Right lobe of liver (tissue), 6 donors: ENCODE results near the gene STK24. TPM values are rescaled to one million over a fixed set of nuclear protein-coding genes. Genes with fewer than 3 reads are reported as not detected.
A peak's percentile ranks its signal among the peaks of the same experiment; 100 is the strongest.

ENCODE experiments used
- ATAC-seq, 4 donors: fragments of 200-7000 bp; cut with Tn5 transposase; one replicate each; pipeline ENCODE4 v1.9.1; 2020; ENCODE audit warnings: mild to moderate bottlenecking in 4 of 4, moderate library complexity in 4 of 4
- DNase-seq, 3 donors: peaks; one replicate each; pipeline ENCODE4 v3.0.0-alpha.2; 2020
- H3K27ac ChIP-seq, 3 donors: fragments of 200-600 bp; one replicate each; pipeline ENCODE4 v1.8.0; 2022
- H3K27me3 ChIP-seq, 2 donors: fragments of 200-600 bp; one replicate each; pipeline ENCODE4 v1.8.0; 2022
- H3K36me3 ChIP-seq, 4 donors: fragments of 200-600 bp; sonication (generic) in 1 of 4; one replicate each; pipeline versions ENCODE4 v1.5.1 to v1.8.0; 2017 to 2022; ENCODE audit warnings: control low read depth in 1 of 4
- H3K4me1 ChIP-seq, 4 donors: fragments of 200-600 bp; sonication (generic) in 1 of 4; one replicate each; pipeline versions ENCODE4 v1.5.1 to v1.8.0; 2017 to 2022; ENCODE audit warnings: control low read depth in 1 of 4
- H3K4me3 ChIP-seq, 3 donors: fragments of 200-600 bp; one replicate each; pipeline ENCODE4 v1.8.0; 2022
- H3K9me3 ChIP-seq, 4 donors: fragments of 200-600 bp; sonication (generic) in 1 of 4; one replicate each; pipeline versions ENCODE4 v1.5.1 to v1.8.0; 2017 to 2022; ENCODE audit warnings: control low read depth in 1 of 4
- CTCF ChIP-seq, 4 donors: fragments of 200-600 bp in 3 of 4; fragments of 450-650 bp in 1 of 4; IDR thresholded peaks; one replicate each; pipeline versions ENCODE4 v1.5.1 to v1.8.0; 2016 to 2022; ENCODE audit warnings: antibody characterized with exemption in 4 of 4, mild to moderate bottlenecking in 2 of 4
- POLR2A ChIP-seq: fragments of 450-650 bp; IDR thresholded peaks from one replicate; pipeline ENCODE4 v1.6.1; 2017; ENCODE audit warnings: antibody characterized with exemption, mild to moderate bottlenecking
- WGBS: methylation state at CpG from one replicate; pipeline ENCODE4 v1.1.6; 2018; ENCODE audit warnings: low coverage, low lambda C conversion rate; ENCODE audit not compliant: insufficient coverage; ENCODE audit errors: missing lambda C conversion rate; 5-methylcytosine and 5-hydroxymethylcytosine counted together
- intact Hi-C, 2 donors: fragments of 100-400 bp; cut with DNase I; formaldehyde crosslinking; loops; one replicate each; pipeline versions ENCODE4 v1.11.2 to v1.14.1; 2022
- total RNA-seq, 6 experiments: library from RNA; depleted of rRNA in 2 of 6; stranded (reverse); fragments of >200 nt in 2 of 6; fragmentation: NEBNext Ultra II Directional in 3 of 6; extraction: Animal tissue kit (Norgen Biotek cat#: 25700) in 3 of 6; gene quantifications; one replicate each; pipeline versions ENCODE4 v1.1.0 to v1.2.4, GENCODE V29; 2016 to 2023
- donor health status: DM: no; HTN: yes; CAD: no.
- donor health status: DM: no; HTN: no; CAD: no.
- donor health status: DM: no; HTN: no; CAD: no.
- donor health status: DM: no; HTN: yes; CAD: no.
- donor health status: DM: no; HTN: yes; CAD: no.

The STK24 gene
- total RNA-seq, 6 experiments from 2014 or later: 14.8 to 40.8 (median 28.6) TPM

DNA sequence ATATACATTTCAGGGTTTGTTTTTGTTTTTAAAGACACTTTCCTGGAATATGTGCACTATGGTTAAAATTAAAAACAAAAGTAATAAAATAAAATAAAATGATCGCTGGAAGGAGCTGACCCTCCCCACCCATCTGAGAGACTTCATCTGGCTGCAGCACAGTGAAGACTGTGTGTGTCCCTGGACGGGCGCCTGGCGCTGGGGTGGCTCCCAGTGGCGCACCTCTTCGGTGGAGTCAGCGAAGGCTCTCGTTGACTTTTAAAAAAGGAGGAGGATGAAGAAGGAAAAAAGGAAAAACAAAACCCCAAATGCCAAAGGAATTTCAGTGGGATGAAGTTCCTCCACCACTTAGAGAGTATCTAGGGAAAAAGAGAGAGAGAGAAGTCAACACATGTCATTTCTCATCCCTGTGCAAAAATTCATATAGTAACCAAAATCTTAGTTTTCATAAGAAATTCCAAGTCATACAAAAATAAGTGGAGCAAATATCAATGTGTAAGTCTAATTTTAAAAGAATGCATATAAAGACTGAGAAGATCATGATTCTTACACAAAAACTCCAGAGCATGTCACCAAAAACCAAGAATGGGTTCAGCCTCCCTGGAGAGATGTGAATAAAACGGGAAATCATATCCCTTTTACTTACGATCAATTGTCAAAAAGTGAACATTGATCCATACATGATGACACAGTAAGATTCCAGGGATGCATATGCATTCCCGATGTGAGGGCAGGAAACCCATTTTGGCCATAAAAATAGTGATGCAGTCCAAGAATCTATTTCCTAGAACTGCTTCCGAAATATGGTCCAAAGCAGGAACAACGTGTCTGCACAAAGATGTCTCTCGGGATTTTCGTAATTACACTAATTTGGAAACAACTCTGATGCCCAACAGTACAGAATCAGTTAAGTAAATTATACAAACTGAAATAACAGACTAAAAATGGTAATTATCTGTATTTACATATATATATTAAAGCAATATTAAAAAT lies 123.8 kb downstream of the STK24 start:
- TF ChIP-seq CTCF (IDR thresholded peaks at IDR 0.05) (no peak), POLR2A (no peak)
- Histone ChIP-seq H3K4me1 (peaks cover 0 to 8% (median 3%) of the 10 kb centered on the region in 4 donors), H3K9me3 (no peaks in the 10 kb centered on the region), H3K4me3 (no peak overlapping the region), H3K27ac (no peak overlapping the region), H3K27me3 (no peaks in the 10 kb centered on the region), H3K36me3 (peaks cover 0 to 44% (median 5%) of the 10 kb centered on the region in 4 donors)
- ATAC-seq: no peak
- no peak for DNase-seq
- intact Hi-C loops: no loop called here
- 81% methylated on average over 12 of the region's 15 CpGs for WGBS

DNA sequence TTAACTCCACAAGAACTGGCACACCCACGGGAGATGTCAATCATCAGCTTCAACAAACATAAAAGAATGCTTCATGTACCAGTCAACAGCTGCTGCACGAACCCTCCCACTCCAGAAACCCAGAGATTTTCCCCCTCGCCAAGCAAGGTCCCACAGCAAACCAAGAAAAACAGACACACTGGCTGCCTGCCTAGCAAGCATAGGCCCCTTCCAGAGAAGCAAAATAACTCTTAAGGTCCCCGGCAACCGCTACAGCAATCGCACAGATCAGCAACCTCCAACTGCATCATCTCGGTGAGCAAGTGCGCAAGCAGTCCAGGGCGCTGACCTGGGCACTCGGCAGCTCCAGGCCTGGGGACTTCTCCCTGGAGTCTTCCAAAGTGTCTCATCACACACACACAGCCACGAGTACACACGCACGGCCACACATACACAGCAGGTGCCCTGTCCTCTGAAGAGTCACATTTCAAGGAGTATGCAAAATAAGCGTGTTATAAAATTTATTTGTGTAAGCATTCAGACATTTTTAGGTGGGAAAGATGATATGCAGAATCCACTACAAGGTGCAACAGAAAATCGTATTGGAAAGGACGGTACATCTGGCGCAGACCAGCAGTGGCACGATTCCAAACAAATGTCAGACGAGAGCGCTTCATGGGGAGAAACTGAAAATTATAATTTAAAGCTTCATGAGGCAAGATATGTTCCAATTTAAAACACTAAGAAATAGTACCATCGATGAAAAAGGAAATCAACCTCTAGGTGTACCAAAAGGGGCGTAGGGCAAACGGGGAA lies 125.0 kb downstream of the STK24 start:
- DNase-seq (no peak), ATAC-seq (no peak)
- intact Hi-C loops: no loop called here
- TF ChIP-seq POLR2A: no peak
- TF ChIP-seq CTCF (IDR thresholded peaks at IDR 0.05): no peak
- H3K27ac ChIP-seq: no peak overlapping the region
- H3K27me3 ChIP-seq: no peaks in the 10 kb centered on the region
- peaks cover 0 to 8% (median 3%) of the 10 kb centered on the region in 4 donors for H3K4me1 ChIP-seq
- H3K36me3 ChIP-seq: peaks cover 0 to 51% (median 11%) of the 10 kb centered on the region in 4 donors
- no peak overlapping the region for H3K4me3 ChIP-seq
- no peaks in the 10 kb centered on the region for H3K9me3 ChIP-seq
- WGBS: 74% methylated on average over 18 of the region's 23 CpGs

- no peak for DNase-seq
- Histone ChIP-seq H3K27ac (no peak overlapping the region), H3K27me3 (no peaks in the 10 kb centered on the region), H3K36me3 (peaks cover 0 to 50% (median 11%) of the 10 kb centered on the region in 4 donors), H3K9me3 (no peaks in the 10 kb centered on the region), H3K4me1 (peaks cover 0 to 8% (median 3%) of the 10 kb centered on the region in 4 donors), H3K4me3 (no peak overlapping the region)
- WGBS: 22% methylated on average over 1 of the region's 14 CpGs
- ATAC-seq: peak; percentile 6 to 38 (median 32)
- intact Hi-C loops: no loop called here
- no peak for TF ChIP-seq CTCF (IDR thresholded peaks at IDR 0.05)
- TF ChIP-seq POLR2A: no peak
Measured at GRCh38 chr13:98450539-98451111, 126.3 kb downstream of the STK24 start.

- WGBS: 46% methylated on average over 1 of the region's 1 CpG
- intact Hi-C loops: no loop called here
- TF ChIP-seq CTCF (IDR thresholded peaks at IDR 0.05): no peak
- no peak for TF ChIP-seq POLR2A
- Histone ChIP-seq H3K36me3 (peaks cover 0 to 50% (median 11%) of the 10 kb centered on the region in 4 donors), H3K4me1 (peaks cover 0 to 7% (median 3%) of the 10 kb centered on the region in 4 donors), H3K27me3 (no peaks in the 10 kb centered on the region), H3K9me3 (no peaks in the 10 kb centered on the region), H3K27ac (no peak overlapping the region), H3K4me3 (no peak overlapping the region)
- DNase-seq (no peak), ATAC-seq (no peak)
Measured at GRCh38 chr13:98450026-98450425, 126.9 kb downstream of the STK24 start.
